ENCODE data around the gene ACTR8. TPM values are rescaled to one million over a fixed set of nuclear protein-coding genes. Genes with fewer than 3 reads are reported as not detected.

The ACTR8 gene
- polyA plus RNA-seq, 1 donor from 2014 or later = 28.4 TPM

DNA sequence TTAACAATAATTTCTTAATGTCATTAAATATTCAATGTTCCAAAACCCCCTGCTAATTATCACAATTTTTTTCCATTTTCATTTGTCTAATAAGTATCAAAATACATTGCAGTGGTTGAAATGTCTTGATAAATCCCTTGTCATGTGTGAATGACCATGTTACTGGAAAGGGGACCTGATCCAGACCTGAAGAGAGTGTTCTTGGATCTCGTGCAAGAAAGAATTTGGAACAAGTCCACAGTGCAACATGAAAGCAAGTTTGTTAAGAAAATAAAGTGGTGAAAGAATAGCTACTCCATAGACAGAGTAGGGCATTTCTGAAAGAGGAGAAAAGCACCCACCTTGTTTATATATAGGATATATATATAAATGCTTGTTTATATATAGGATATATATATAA lies 20.1 kb upstream of the ACTR8 start:
- no peak overlapping the region for H3K4me2 ChIP-seq (ENCODE audit: low read length)
- H3K27ac ChIP-seq (ENCODE audit: low read length) = no peak overlapping the region
- H3K36me3 ChIP-seq (ENCODE audit: insufficient read depth, low read length) = no peaks in the 10 kb centered on the region
- no peaks in the 10 kb centered on the region for H3K9me3 ChIP-seq (ENCODE audit: low read length)
- TF ChIP-seq, protein P1, sequence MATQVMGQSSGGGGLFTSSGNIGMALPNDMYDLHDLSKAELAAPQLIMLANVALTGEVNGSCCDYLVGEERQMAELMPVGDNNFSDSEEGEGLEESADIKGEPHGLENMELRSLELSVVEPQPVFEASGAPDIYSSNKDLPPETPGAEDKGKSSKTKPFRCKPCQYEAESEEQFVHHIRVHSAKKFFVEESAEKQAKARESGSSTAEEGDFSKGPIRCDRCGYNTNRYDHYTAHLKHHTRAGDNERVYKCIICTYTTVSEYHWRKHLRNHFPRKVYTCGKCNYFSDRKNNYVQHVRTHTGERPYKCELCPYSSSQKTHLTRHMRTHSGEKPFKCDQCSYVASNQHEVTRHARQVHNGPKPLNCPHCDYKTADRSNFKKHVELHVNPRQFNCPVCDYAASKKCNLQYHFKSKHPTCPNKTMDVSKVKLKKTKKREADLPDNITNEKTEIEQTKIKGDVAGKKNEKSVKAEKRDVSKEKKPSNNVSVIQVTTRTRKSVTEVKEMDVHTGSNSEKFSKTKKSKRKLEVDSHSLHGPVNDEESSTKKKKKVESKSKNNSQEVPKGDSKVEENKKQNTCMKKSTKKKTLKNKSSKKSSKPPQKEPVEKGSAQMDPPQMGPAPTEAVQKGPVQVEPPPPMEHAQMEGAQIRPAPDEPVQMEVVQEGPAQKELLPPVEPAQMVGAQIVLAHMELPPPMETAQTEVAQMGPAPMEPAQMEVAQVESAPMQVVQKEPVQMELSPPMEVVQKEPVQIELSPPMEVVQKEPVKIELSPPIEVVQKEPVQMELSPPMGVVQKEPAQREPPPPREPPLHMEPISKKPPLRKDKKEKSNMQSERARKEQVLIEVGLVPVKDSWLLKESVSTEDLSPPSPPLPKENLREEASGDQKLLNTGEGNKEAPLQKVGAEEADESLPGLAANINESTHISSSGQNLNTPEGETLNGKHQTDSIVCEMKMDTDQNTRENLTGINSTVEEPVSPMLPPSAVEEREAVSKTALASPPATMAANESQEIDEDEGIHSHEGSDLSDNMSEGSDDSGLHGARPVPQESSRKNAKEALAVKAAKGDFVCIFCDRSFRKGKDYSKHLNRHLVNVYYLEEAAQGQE (IDR thresholded peaks at IDR 0.05; ENCODE audit: borderline replicate concordance) = no peak
- no peak for TF ChIP-seq TAF1 (IDR thresholded peaks at IDR 0.05; ENCODE audit: low read depth)
- TF ChIP-seq EZH2 (IDR thresholded peaks at IDR 0.05; ENCODE audit: borderline replicate concordance, insufficient read depth, low read length, poor library complexity, severe bottlenecking) = no peak
- TF ChIP-seq MXI1 (conservative IDR thresholded peaks at IDR 0.05; ENCODE audit: poor library complexity, severe bottlenecking) = no peak
- TF ChIP-seq, protein P2, sequence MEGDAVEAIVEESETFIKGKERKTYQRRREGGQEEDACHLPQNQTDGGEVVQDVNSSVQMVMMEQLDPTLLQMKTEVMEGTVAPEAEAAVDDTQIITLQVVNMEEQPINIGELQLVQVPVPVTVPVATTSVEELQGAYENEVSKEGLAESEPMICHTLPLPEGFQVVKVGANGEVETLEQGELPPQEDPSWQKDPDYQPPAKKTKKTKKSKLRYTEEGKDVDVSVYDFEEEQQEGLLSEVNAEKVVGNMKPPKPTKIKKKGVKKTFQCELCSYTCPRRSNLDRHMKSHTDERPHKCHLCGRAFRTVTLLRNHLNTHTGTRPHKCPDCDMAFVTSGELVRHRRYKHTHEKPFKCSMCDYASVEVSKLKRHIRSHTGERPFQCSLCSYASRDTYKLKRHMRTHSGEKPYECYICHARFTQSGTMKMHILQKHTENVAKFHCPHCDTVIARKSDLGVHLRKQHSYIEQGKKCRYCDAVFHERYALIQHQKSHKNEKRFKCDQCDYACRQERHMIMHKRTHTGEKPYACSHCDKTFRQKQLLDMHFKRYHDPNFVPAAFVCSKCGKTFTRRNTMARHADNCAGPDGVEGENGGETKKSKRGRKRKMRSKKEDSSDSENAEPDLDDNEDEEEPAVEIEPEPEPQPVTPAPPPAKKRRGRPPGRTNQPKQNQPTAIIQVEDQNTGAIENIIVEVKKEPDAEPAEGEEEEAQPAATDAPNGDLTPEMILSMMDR (IDR thresholded peaks at IDR 0.05; ENCODE audit: poor library complexity, severe bottlenecking) = no peak
- H3K4me3 ChIP-seq (ENCODE audit: low read length) = no peak overlapping the region
- no peaks in the 10 kb centered on the region for H4K20me1 ChIP-seq (ENCODE audit: insufficient read depth)
- H3K9me2 ChIP-seq (ENCODE audit: insufficient read depth, low read length) = no peaks in the 10 kb centered on the region
- no peak overlapping the region for H3K9ac ChIP-seq (ENCODE audit: low read length)
- no peak overlapping the region for H2AFZ ChIP-seq (ENCODE audit: low read depth, low read length)
- H3K27me3 ChIP-seq (ENCODE audit: insufficient read depth, low read depth, low read length) = no peaks in the 10 kb centered on the region
- H3K79me2 ChIP-seq (replicated peaks; ENCODE audit: insufficient read depth, low read length) = no peaks in the 10 kb centered on the region
- H3F3A ChIP-seq (ENCODE audit: insufficient read depth, low read length, poor library complexity, severe bottlenecking) = no peaks in the 10 kb centered on the region

DNA sequence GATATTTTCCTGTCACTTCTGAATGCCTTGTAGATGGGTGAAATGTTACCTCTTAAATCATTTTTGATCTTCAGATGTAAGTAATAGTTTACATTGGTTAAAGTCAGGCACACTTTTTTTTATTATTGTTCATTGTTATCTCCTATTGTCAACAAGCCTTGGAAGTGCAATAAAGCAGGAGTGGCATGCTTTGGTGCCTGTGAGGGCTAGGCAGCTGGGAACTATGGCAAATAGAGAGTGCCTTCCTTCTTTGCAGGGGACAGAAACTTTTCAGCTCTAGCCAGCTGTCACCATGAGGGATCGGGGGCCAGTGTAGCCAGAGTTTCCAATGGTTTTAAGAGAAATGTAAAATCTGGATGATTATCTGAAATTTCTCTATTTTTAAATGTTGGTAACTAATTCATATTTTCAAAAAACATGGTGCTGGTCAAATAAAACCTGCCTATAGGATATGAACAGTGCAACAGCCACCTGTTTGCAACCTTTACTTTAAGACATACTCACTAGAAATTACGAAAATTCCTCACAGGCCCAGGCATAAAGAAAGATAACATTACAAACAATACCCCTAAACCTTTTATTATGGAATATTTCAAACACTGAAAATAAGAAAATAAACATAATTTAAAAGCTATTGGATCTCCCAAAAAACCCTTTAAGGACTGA lies 18.8 kb upstream of the ACTR8 start:
- Histone ChIP-seq H3K4me3 (ENCODE audit: low read length) (no peak overlapping the region), H3K9ac (ENCODE audit: low read length) (no peak overlapping the region), H3F3A (ENCODE audit: insufficient read depth, low read length, poor library complexity, severe bottlenecking) (no peaks in the 10 kb centered on the region), H2AFZ (ENCODE audit: low read depth, low read length) (no peak overlapping the region), H3K27me3 (ENCODE audit: insufficient read depth, low read depth, low read length) (no peaks in the 10 kb centered on the region), H3K79me2 (replicated peaks; ENCODE audit: insufficient read depth, low read length) (no peaks in the 10 kb centered on the region), H3K4me2 (ENCODE audit: low read length) (no peak overlapping the region), H4K20me1 (ENCODE audit: insufficient read depth) (no peaks in the 10 kb centered on the region), H3K9me3 (ENCODE audit: low read length) (no peaks in the 10 kb centered on the region), H3K27ac (ENCODE audit: low read length) (no peak overlapping the region), H3K9me2 (ENCODE audit: insufficient read depth, low read length) (no peaks in the 10 kb centered on the region), H3K36me3 (ENCODE audit: insufficient read depth, low read length) (no peaks in the 10 kb centered on the region)
- no peak for TF ChIP-seq POLR2AphosphoS5 (IDR thresholded peaks at IDR 0.05)
- no peak for TF ChIP-seq SMC3 (conservative IDR thresholded peaks at IDR 0.05; ENCODE audit: poor library complexity)
- TF ChIP-seq, protein P1 (IDR thresholded peaks at IDR 0.05; ENCODE audit: borderline replicate concordance) = no peak
- TF ChIP-seq, protein P2 (IDR thresholded peaks at IDR 0.05; ENCODE audit: poor library complexity, severe bottlenecking) = no peak
- TF ChIP-seq EZH2 (IDR thresholded peaks at IDR 0.05; ENCODE audit: borderline replicate concordance, insufficient read depth, low read length, poor library complexity, severe bottlenecking) = no peak

All from neural cell (in vitro differentiated cells).